ENCODE data around the gene ARCN1.
"Not testable (repeated sequence)": the region's sequence is repeated elsewhere in the genome, so short reads cannot be mapped to it uniquely, and the experiment has no call there.

The ARCN1 gene

GRCh38 chr11:118607401-118608359, 35.5 kb downstream of the ARCN1 start, which contains the start of gene PHLDB1:
Gene PHLDB1 (plus strand): TSS chr11:118607615. CDS start chr11:118613837, 6,222 bp downstream.
- peak; percentile 64 for DNase-seq

GRCh38 chr11:118608360-118609227, 36.4 kb downstream of the ARCN1 start:
- DNase-seq: peak; percentile 78

- DNase-seq: peak; percentile 51
Measured at GRCh38 chr11:118609380-118610224, 37.4 kb downstream of the ARCN1 start.

- peak; percentile 27 for DNase-seq
Measured at GRCh38 chr11:118610225-118610772, 38.1 kb downstream of the ARCN1 start.

GRCh38 chr11:118610773-118611432, 38.7 kb downstream of the ARCN1 start:
- DNase-seq: peak; percentile 89

- DNase-seq: not testable (repeated sequence)
Measured at GRCh38 chr11:118611433-118611795, 39.2 kb downstream of the ARCN1 start.

- no peak for DNase-seq
Measured at GRCh38 chr11:118612378-118612777, 40.2 kb downstream of the ARCN1 start.

- DNase-seq: no peak
Measured at GRCh38 chr11:118614511-118614910, 42.3 kb downstream of the ARCN1 start.

GRCh38 chr11:118615282-118615975, 43.2 kb downstream of the ARCN1 start:
- no peak for DNase-seq

- DNase-seq: no peak
Measured at GRCh38 chr11:118615976-118616371, 43.8 kb downstream of the ARCN1 start.

- no peak for DNase-seq
Measured at GRCh38 chr11:118618115-118618990, 46.1 kb downstream of the ARCN1 start.

GRCh38 chr11:118618991-118619375, 46.8 kb downstream of the ARCN1 start:
- no peak for DNase-seq

- no peak for DNase-seq
Measured at GRCh38 chr11:118619444-118620197, 47.4 kb downstream of the ARCN1 start.

GRCh38 chr11:118620529-118621070, 48.4 kb downstream of the ARCN1 start:
- no peak for DNase-seq

GRCh38 chr11:118621071-118621783, 49.0 kb downstream of the ARCN1 start:
- peak; percentile 61 for DNase-seq

- no peak for DNase-seq
Measured at GRCh38 chr11:118621784-118622375, 49.7 kb downstream of the ARCN1 start.

- no peak for DNase-seq
Measured at GRCh38 chr11:118622376-118623268, 50.4 kb downstream of the ARCN1 start.
